Panc1 (cell line): ENCODE data around the gene EML6. TPM values are rescaled to one million over a fixed set of nuclear protein-coding genes. Genes with fewer than 3 reads are reported as not detected.
A peak's percentile ranks its signal among the peaks of the same experiment; 100 is the strongest.

Experiments used
- ATAC-seq: fragments of 200-7000 bp; cut with Tn5 transposase; 2 replicates; pipeline ENCODE4 v1.9.1; 2020; ENCODE audit warnings: mild to moderate bottlenecking, moderate library complexity
- BruUV-seq: library from RNA; stranded (reverse); fragments of 400-500 nt; replicated peaks from 2 replicates; lab custom pipeline; 2021; lab: Mats Ljungman, UMichigan
- CTCF ChIA-PET: fragments of 300-600 bp; sonication (Branson Sonifier 250); formaldehyde crosslinking; loops from one replicate; lab custom pipeline; 2022; ENCODE audit warnings: antibody characterized with exemption; lab: Charles Lee
- POLR2A ChIA-PET: fragments of 300-600 bp; sonication (Branson Sonifier 250); formaldehyde crosslinking; loops from one replicate; lab custom pipeline; 2022; ENCODE audit warnings: antibody characterized with exemption; lab: Charles Lee
- DNase-seq: peaks from one replicate; pipeline ENCODE4 v3.0.0-alpha.2; 2010; ENCODE audit warnings: low read depth, low spot score
- H3K27ac ChIP-seq: 2 replicates; pipeline ENCODE4 v1.5.1; 2011; ENCODE audit warnings: mild to moderate bottlenecking, low read length, inconsistent platforms
- H3K27me3 ChIP-seq: fragments of 200-500 bp; sonication (Bioruptor generic); 2 replicates; pipeline ENCODE4 v1.6.0; 2014; ENCODE audit warnings: low read length, inconsistent platforms; ENCODE audit not compliant: control insufficient read depth, insufficient read depth
- H3K36me3 ChIP-seq: fragments of 200-500 bp; sonication (Bioruptor generic); 2 replicates; pipeline ENCODE4 v1.5.1; 2014; ENCODE audit warnings: inconsistent platforms, mild to moderate bottlenecking, low read length, moderate library complexity; ENCODE audit not compliant: control insufficient read depth, insufficient read depth
- H3K4me1 ChIP-seq: 2 replicates; pipeline ENCODE4 v1.5.1; 2011; ENCODE audit warnings: inconsistent platforms, mild to moderate bottlenecking, low read length, moderate library complexity; ENCODE audit not compliant: control insufficient read depth, insufficient read depth
- H3K4me3 ChIP-seq, 2 experiments: 2 replicates each; pipeline ENCODE4 v1.5.1; 2011 to 2012; ENCODE audit warnings: low read depth in 2 of 2, low read length in 2 of 2, mild to moderate bottlenecking in 2 of 2, inconsistent platforms in 1 of 2, moderate library complexity in 1 of 2
- H3K9me3 ChIP-seq: fragments of 200-500 bp; sonication (Bioruptor generic); 2 replicates; pipeline ENCODE4 v1.5.1; 2014; ENCODE audit warnings: low read depth, mild to moderate bottlenecking, inconsistent platforms, low read length, moderate library complexity; ENCODE audit not compliant: control insufficient read depth, insufficient read depth
- POLR2AphosphoS5 ChIP-seq: IDR thresholded peaks from 2 replicates; pipeline ENCODE4 v1.6.1; 2012; ENCODE audit warnings: mild to moderate bottlenecking, low read depth, low read length, moderate library complexity
- SIN3A ChIP-seq: IDR thresholded peaks from 2 replicates; pipeline ENCODE4 v1.6.1; 2012; ENCODE audit warnings: low read depth, mild to moderate bottlenecking, low read length, moderate library complexity, borderline replicate concordance; ENCODE audit not compliant: insufficient read depth
- TCF7L2 ChIP-seq: IDR thresholded peaks from 2 replicates; pipeline ENCODE4 v1.6.1; 2011; ENCODE audit warnings: mild to moderate bottlenecking, low read depth, low read length, inconsistent platforms
- in situ Hi-C: cut with HindIII; loops from 2 replicates; pipeline ENCODE4 v1.10.0; 2016; ENCODE audit warnings: low sequenced_read_pairs, low pct_unique_long_range_greater_than_20kb
- intact Hi-C: fragments of 100-400 bp; cut with micrococcal nuclease; formaldehyde crosslinking; loops from one replicate; pipeline ENCODE4 v1.10.0; 2022; ENCODE audit not compliant: unreplicated experiment
- total RNA-seq: library from RNA; stranded (reverse); gene quantifications from one replicate; pipeline ENCODE4 v1.2.1, GENCODE V29; 2021; ENCODE audit not compliant: unreplicated experiment
- TF ChIP-seq, protein P1 (sequence below), 2 experiments: IDR thresholded peaks; 2 replicates each; pipeline ENCODE4 v1.6.1; 2011 to 2012; ENCODE audit warnings: low read depth in 2 of 2, control low read depth in 1 of 2, low read length in 1 of 2, mild to moderate bottlenecking in 1 of 2, moderate library complexity in 1 of 2; ENCODE audit not compliant: insufficient read depth in 1 of 2
- TF ChIP-seq, protein P2 (sequence below): fragments of 450-650 bp; IDR thresholded peaks from 2 replicates; pipeline ENCODE4 v1.5.1; 2017; ENCODE audit warnings: mild to moderate bottlenecking

EML6 gene
- total RNA-seq, 1 experiment from 2014 or later, result 6.3 TPM

DNA sequence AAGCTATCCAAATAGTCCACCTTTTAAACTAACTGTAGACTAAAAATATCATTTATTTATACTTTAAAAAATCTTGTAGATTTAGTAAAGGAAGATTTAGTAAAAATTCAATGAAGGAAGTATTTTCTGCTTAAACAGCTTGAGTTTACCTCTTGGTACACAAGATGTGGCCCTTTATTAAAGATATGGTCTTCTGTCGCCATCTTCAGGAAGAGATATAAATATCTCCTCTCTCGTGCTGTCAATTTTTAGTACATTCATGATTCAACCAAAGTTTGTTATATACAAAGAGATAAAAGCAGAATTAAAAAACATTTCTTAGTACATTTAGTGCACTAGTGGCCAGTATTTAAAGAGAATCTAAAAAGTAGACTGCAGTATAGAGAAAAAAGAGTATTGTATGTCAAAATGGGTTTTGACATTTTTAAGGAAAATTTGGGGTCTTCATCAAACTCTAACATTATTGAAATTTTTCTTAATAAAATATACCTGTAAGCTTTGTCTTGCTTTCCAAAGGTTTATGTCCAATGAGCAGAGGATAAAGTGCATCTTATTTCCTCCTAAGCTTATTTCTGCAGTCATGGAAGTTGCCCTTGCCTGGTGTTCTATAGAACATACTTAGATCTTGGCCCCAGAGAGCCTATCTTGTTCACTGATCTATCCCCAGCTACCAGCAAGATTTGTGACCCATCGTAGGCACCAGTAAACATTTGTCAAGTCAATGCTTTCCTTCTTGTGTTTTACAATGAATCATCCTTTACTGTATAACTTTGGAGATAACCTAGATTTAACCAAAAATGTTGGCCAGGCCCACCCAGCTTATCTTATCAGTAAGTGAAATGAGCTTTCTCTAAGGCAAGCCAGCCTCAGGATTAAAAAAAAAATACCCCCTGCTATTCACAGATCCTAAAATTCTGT lies 18.5 kb upstream of the EML6 start:
- POLR2A ChIA-PET, result no interaction called here
- TF ChIP-seq, protein P1, sequence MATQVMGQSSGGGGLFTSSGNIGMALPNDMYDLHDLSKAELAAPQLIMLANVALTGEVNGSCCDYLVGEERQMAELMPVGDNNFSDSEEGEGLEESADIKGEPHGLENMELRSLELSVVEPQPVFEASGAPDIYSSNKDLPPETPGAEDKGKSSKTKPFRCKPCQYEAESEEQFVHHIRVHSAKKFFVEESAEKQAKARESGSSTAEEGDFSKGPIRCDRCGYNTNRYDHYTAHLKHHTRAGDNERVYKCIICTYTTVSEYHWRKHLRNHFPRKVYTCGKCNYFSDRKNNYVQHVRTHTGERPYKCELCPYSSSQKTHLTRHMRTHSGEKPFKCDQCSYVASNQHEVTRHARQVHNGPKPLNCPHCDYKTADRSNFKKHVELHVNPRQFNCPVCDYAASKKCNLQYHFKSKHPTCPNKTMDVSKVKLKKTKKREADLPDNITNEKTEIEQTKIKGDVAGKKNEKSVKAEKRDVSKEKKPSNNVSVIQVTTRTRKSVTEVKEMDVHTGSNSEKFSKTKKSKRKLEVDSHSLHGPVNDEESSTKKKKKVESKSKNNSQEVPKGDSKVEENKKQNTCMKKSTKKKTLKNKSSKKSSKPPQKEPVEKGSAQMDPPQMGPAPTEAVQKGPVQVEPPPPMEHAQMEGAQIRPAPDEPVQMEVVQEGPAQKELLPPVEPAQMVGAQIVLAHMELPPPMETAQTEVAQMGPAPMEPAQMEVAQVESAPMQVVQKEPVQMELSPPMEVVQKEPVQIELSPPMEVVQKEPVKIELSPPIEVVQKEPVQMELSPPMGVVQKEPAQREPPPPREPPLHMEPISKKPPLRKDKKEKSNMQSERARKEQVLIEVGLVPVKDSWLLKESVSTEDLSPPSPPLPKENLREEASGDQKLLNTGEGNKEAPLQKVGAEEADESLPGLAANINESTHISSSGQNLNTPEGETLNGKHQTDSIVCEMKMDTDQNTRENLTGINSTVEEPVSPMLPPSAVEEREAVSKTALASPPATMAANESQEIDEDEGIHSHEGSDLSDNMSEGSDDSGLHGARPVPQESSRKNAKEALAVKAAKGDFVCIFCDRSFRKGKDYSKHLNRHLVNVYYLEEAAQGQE (IDR thresholded peaks at IDR 0.05; ENCODE audit: insufficient read depth in 1 of 2, low read depth in 2 of 2, low read length in 1 of 2), result no peak
- TF ChIP-seq, protein P2, sequence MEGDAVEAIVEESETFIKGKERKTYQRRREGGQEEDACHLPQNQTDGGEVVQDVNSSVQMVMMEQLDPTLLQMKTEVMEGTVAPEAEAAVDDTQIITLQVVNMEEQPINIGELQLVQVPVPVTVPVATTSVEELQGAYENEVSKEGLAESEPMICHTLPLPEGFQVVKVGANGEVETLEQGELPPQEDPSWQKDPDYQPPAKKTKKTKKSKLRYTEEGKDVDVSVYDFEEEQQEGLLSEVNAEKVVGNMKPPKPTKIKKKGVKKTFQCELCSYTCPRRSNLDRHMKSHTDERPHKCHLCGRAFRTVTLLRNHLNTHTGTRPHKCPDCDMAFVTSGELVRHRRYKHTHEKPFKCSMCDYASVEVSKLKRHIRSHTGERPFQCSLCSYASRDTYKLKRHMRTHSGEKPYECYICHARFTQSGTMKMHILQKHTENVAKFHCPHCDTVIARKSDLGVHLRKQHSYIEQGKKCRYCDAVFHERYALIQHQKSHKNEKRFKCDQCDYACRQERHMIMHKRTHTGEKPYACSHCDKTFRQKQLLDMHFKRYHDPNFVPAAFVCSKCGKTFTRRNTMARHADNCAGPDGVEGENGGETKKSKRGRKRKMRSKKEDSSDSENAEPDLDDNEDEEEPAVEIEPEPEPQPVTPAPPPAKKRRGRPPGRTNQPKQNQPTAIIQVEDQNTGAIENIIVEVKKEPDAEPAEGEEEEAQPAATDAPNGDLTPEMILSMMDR, result peak; percentile 65; the same call in 1 of the 2 replicates
- in situ Hi-C loops (no loop called here), intact Hi-C loops (loop anchor here (2.0 to 5.0 kb wide), 2 partner anchors 184 to 598 kb away; no protein-coding TSS in a partner anchor)
- DNase-seq, result no peak
- CTCF ChIA-PET, result interaction anchor here (0.7 to 2.3 kb wide), 8 partner anchors 9 to 598 kb away, joined by 3 to 19 read pairs (median 4); no protein-coding TSS in a partner anchor
- Histone ChIP-seq H3K4me3 (no peak overlapping the region), H3K36me3 (no peaks in the 10 kb centered on the region), H3K27me3 (no peaks in the 10 kb centered on the region), H3K4me1 (peaks cover 4% of the 10 kb centered on the region; the same call in 1 of the 2 replicates), H3K9me3 (no peaks in the 10 kb centered on the region), H3K27ac (no peak overlapping the region)
- peak; percentile 52; the same call in 1 of the 2 replicates for ATAC-seq
- no TSS peak for BruUV-seq

DNA sequence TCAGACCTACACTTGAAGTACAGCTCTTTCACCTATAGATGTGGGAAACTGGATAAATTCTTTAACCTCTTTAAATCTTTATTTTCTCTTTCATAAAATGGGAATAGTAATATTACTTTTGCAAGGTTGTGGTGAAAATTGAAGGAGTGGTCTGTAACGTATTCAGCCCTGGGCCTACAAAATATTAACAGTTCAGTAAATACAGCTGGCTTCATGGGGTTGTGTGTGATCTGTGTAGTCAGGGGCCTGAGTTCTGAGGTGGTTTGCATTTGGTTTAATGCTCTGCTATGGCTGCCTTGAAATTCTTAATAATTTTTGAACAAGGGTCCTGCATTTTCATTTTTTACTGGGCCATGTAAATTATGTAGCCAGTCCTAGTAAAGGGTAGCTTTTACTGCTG lies 16.8 kb upstream of the EML6 start:
- TF ChIP-seq POLR2AphosphoS5 (no peak), SIN3A (no peak), TCF7L2 (no peak)
- TF ChIP-seq, protein P2, result no peak
- TF ChIP-seq, protein P1 (IDR thresholded peaks at IDR 0.05; ENCODE audit: insufficient read depth in 1 of 2, low read depth in 2 of 2, low read length in 1 of 2), result no peak
- no peak for ATAC-seq
- no peaks in the 10 kb centered on the region for H3K9me3 ChIP-seq
- no peak overlapping the region for H3K4me3 ChIP-seq
- ChIA-PET CTCF (no interaction called here), POLR2A (interaction anchor here (0.6 kb wide), 1 partner anchor 203 kb away, joined by 6 read pairs; no protein-coding TSS in a partner anchor)
- no TSS peak for BruUV-seq
- in situ Hi-C loops (no loop called here), intact Hi-C loops (no loop called here)
- H3K27ac ChIP-seq, result no peak overlapping the region
- no peaks in the 10 kb centered on the region for H3K36me3 ChIP-seq
- peaks cover 4% of the 10 kb centered on the region; the same call in 1 of the 2 replicates for H3K4me1 ChIP-seq
- DNase-seq, result no peak
- H3K27me3 ChIP-seq, result no peaks in the 10 kb centered on the region
